HG03103 (cell line): ENCODE data around the gene COX14.
"Not testable (repeated sequence)": the region's sequence is repeated elsewhere in the genome, so short reads cannot be mapped to it uniquely, and the experiment has no call there.

Source experiments
- ATAC-seq: cut with Tn5 transposase; IDR thresholded peaks from one replicate; pipeline ENCODE4 v1.9.1; 2021; ENCODE audit warnings: low read depth; ENCODE audit not compliant: unreplicated experiment

Gene COX14

GRCh38 chr12:50151047-50151687, 39.1 kb downstream of the COX14 start:
- ATAC-seq = no peak

- ATAC-seq = not testable (repeated sequence)
These were observed 42.9 kb downstream of the COX14 start for GRCh38 chr12:50154947-50155346.

GRCh38 chr12:50156641-50157040, 44.6 kb downstream of the COX14 start:
- ATAC-seq = no peak

GRCh38 chr12:50157259-50157658, 45.2 kb downstream of the COX14 start:
- no peak for ATAC-seq

- ATAC-seq = no peak
These were observed 48.6 kb downstream of the COX14 start for GRCh38 chr12:50160643-50161042.

- ATAC-seq = no peak
These were observed 50.2 kb downstream of the COX14 start for GRCh38 chr12:50162230-50162629.

GRCh38 chr12:50164963-50165362, 52.9 kb downstream of the COX14 start:
- ATAC-seq = no peak

- ATAC-seq = no peak
These were observed 54.7 kb downstream of the COX14 start for GRCh38 chr12:50166799-50167048.

GRCh38 chr12:50167049-50167828, 55.2 kb downstream of the COX14 start, which contains the start of gene CERS5:
TSS of gene CERS5 (minus strand) at chr12:50167369. CDS start at chr12:50167297, 72 bp downstream.
- peak; percentile 97 for ATAC-seq
